ENCODE measurements around the gene NCAM1.

DNA sequence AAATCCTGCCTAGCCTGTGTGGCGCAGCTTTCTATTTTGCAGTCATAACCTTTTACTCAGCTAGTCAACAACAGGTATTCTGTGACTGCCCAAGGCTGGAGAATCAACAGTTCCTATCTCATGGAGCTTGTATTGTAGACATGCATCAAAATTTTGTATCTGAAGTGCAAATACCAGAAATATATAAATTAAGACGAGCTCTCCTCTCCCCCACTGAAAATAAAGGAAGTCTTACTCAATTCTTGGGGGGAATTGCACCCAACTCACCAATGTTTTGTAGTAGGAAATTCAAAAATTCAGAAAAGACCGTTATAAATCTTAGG is 153.4 kb downstream of the NCAM1 start:
- TF ChIP-seq, protein P1, sequence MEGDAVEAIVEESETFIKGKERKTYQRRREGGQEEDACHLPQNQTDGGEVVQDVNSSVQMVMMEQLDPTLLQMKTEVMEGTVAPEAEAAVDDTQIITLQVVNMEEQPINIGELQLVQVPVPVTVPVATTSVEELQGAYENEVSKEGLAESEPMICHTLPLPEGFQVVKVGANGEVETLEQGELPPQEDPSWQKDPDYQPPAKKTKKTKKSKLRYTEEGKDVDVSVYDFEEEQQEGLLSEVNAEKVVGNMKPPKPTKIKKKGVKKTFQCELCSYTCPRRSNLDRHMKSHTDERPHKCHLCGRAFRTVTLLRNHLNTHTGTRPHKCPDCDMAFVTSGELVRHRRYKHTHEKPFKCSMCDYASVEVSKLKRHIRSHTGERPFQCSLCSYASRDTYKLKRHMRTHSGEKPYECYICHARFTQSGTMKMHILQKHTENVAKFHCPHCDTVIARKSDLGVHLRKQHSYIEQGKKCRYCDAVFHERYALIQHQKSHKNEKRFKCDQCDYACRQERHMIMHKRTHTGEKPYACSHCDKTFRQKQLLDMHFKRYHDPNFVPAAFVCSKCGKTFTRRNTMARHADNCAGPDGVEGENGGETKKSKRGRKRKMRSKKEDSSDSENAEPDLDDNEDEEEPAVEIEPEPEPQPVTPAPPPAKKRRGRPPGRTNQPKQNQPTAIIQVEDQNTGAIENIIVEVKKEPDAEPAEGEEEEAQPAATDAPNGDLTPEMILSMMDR (IDR thresholded peaks at IDR 0.05) = no peak
- TF ChIP-seq ZFX (IDR thresholded peaks at IDR 0.05; ENCODE audit: borderline replicate concordance) = no peak

All from 22Rv1 (cell line).